Body of pancreas (tissue), 4 donors: ENCODE data around the gene ZNF677. TPM values are rescaled to one million over a fixed set of nuclear protein-coding genes. Genes with fewer than 3 reads are reported as not detected.
"Not testable (repeated sequence)": the region's sequence is repeated elsewhere in the genome, so short reads cannot be mapped to it uniquely, and the experiment has no call there.

Experiments
- ATAC-seq: fragments of 150-250 bp; one replicate; pipeline ENCODE4 v1.9.1; 2016
- DNase-seq, 4 donors: peaks; one replicate each; pipeline ENCODE4 v3.0.0-alpha.2; 2019
- H3K27ac ChIP-seq, 4 donors: fragments of 200-600 bp; sonication (generic); 1 replicate in 3 of 4; 2 replicates in 1 of 4; pipeline versions ENCODE4 v1.5.1 to v1.6.1; 2016 to 2019; ENCODE audit warnings: mild to moderate bottlenecking in 1 of 4, mixed read lengths in 1 of 4, moderate library complexity in 1 of 4
- H3K27me3 ChIP-seq, 2 donors: fragments of 200-600 bp; sonication (generic); one replicate each; pipeline ENCODE4 v1.6.0; 2016; ENCODE audit warnings: mild to moderate bottlenecking in 1 of 2
- H3K36me3 ChIP-seq, 2 donors: fragments of 200-600 bp; sonication (generic); replicated peaks in 1 of 2; 2 replicates each; pipeline ENCODE4 v1.5.1; 2016; ENCODE audit warnings: low read depth in 2 of 2; ENCODE audit not compliant: insufficient read depth in 1 of 2
- H3K4me1 ChIP-seq: fragments of 200-600 bp; sonication (generic); one replicate; pipeline ENCODE4 v1.6.0; 2016
- H3K4me3 ChIP-seq, 2 donors: fragments of 200-600 bp; sonication (generic); 1 replicate in 1 of 2; 2 replicates in 1 of 2; pipeline ENCODE4 v1.5.1; 2016 to 2019
- H3K9me3 ChIP-seq, 3 donors: fragments of 200-600 bp; sonication (generic); 1 replicate in 2 of 3; 2 replicates in 1 of 3; pipeline ENCODE4 v1.5.1; 2016
- POLR2A ChIP-seq, 3 donors: fragments of 450-650 bp; IDR thresholded peaks; one replicate each; pipeline ENCODE4 v1.6.1; 2016; ENCODE audit warnings: antibody characterized with exemption in 3 of 3, mild to moderate bottlenecking in 2 of 3
- WGBS, 2 donors: methylation state at CpG; one replicate each; pipeline ENCODE4 v1.1.5; 2017; 5-methylcytosine and 5-hydroxymethylcytosine counted together
- intact Hi-C: fragments of 100-400 bp; cut with DNase I; formaldehyde crosslinking; loops from one replicate; pipeline ENCODE4 v1.15.1; 2023
- total RNA-seq, 2 donors: library from RNA; depleted of rRNA; stranded (reverse); fragments of >200 nt; gene quantifications; one replicate each; pipeline ENCODE4 v1.1.0, GENCODE V29; 2016
- TF ChIP-seq, protein P1 (sequence below), 7 experiments: fragments of 450-650 bp in 4 of 7; fragments of 200-600 bp in 3 of 7; sonication (generic) in 3 of 7; IDR thresholded peaks; one replicate each; pipeline ENCODE4 v1.5.1; 2016 to 2019; ENCODE audit warnings: antibody characterized with exemption in 7 of 7

The ZNF677 gene
- total RNA-seq, result 1 to 10 TPM; 2.3 to 3.4 TPM

DNA sequence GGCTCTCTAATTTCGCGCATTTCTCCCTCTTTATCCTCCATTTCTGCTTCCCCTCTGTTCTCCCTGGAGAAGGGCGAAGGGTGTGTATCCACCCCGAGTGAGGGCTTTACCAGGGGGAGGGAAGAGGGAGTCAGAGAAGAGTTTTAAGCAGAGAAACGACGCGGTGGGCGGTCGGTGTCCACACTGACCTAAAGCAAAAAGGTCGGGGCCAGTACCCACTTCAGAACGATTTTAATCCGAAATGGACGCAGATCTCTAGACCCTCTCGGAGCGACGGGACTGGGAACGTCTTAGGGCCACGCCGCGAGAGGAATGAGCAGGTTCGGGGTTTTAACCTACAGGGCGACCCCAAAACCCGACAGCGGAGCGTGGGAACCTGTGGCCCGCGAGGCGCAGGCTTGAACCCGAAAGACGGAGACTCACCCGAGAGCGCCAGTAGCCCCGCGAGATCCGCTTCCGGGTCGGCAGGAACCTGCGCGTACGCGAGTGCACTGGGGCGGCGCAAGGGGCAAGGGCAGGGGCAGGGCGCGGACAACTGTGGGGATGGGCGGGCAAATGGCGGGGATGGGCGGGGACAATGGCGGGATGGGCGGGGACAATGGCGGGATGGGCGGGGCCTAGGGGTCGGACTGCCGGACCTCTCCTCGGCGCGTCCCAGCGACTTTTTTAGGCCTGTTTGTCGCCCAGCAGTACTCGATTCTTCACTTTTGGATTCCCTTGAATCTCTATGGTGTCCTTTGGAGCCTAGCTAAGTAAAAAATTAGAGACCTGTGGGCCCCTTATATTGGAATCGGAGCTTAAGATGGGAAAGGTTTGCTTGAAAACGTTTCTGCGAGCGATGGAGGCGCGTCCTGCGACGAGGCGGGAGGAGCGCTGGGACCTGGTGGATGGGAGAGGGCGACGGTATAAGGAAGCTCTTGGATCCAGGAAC lies at the start of gene ZNF677:
ZNF677 (minus strand) TSS at position 463 of the 931 bp plus-strand sequence. CDS start 3,323 bp downstream, outside the sequence.
- TF ChIP-seq, protein P1, sequence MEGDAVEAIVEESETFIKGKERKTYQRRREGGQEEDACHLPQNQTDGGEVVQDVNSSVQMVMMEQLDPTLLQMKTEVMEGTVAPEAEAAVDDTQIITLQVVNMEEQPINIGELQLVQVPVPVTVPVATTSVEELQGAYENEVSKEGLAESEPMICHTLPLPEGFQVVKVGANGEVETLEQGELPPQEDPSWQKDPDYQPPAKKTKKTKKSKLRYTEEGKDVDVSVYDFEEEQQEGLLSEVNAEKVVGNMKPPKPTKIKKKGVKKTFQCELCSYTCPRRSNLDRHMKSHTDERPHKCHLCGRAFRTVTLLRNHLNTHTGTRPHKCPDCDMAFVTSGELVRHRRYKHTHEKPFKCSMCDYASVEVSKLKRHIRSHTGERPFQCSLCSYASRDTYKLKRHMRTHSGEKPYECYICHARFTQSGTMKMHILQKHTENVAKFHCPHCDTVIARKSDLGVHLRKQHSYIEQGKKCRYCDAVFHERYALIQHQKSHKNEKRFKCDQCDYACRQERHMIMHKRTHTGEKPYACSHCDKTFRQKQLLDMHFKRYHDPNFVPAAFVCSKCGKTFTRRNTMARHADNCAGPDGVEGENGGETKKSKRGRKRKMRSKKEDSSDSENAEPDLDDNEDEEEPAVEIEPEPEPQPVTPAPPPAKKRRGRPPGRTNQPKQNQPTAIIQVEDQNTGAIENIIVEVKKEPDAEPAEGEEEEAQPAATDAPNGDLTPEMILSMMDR (IDR thresholded peaks at IDR 0.05), result no peak
- peak in 2 of 3 donors; percentile 53 to 65 for TF ChIP-seq POLR2A (IDR thresholded peaks at IDR 0.05)
- WGBS, 2 donors, result 1 to 5% methylated on average over 43 to 65 of the region's 72 CpGs
- Histone ChIP-seq H3K36me3 (peaks cover 0 to 6% of the 10 kb centered on the region in 2 donors), H3K4me1 (no peaks in the 10 kb centered on the region), H3K9me3 (peaks cover 0 to 8% (median 0%) of the 10 kb centered on the region in 3 donors), H3K4me3 (peak within 1 kb of the TSS; percentile 34 to 38), H3K27me3 (no peaks in the 10 kb centered on the region), H3K27ac (peak within 1 kb of the TSS in 3 of 4 donors; percentile 32 to 76 (median 66))
- ATAC-seq (peak; percentile 98), DNase-seq (peak; percentile 83 to 91 (median 85))
- intact Hi-C loops, result no loop called here

DNA sequence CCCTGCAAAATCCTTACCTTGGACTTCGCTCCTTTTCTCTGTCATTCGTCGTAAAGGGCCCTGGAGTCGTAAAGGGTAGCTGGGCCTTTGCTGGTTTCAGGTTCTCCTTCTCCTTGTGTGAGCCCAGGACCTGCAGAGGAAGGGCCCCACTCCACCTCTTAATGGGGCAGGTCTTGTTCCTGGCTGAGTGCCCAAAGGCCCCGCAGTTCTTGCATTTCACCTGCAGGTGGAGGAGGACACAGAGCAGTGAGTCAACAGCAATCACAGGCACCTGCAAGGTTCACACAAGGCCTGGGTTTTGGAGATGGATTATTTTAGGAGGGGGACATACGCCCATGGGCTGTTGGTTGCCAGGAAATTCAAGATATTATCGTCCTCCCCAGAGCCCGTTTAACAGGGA lies 46.7 kb upstream of the ZNF677 start:
- no CpG with 5 or more reads among the region's 8 CpGs for WGBS, 2 donors

GRCh38 chr19:53294786-53295441 lies 40.2 kb upstream of the ZNF677 start:
- 58 to 60% methylated on average over 7 of the region's 7 CpGs for WGBS, 2 donors
- peaks cover 0 to 14% (median 0%) of the 10 kb centered on the region in 3 donors for H3K9me3 ChIP-seq
- no peaks in the 10 kb centered on the region for H3K36me3 ChIP-seq
- H3K4me3 ChIP-seq, result no peak overlapping the region
- TF ChIP-seq, protein P1 (IDR thresholded peaks at IDR 0.05), result no peak
- TF ChIP-seq POLR2A (IDR thresholded peaks at IDR 0.05), result no peak
- no peaks in the 10 kb centered on the region for H3K4me1 ChIP-seq
- intact Hi-C loops, result no loop called here
- DNase-seq (no peak), ATAC-seq (no peak)
- no peak overlapping the region for H3K27ac ChIP-seq
- no peaks in the 10 kb centered on the region for H3K27me3 ChIP-seq

More for the DNA sequence above, 46.7 kb upstream of the ZNF677 start:
- H3K36me3 ChIP-seq, H3K9me3 ChIP-seq, H3K4me1 ChIP-seq, H3K27me3 ChIP-seq, H3K4me3 ChIP-seq, H3K27ac ChIP-seq, DNase-seq, intact Hi-C loops, ATAC-seq: not testable (repeated sequence)

- DNase-seq, result no peak
- ATAC-seq, result no peak
- H3K4me3 ChIP-seq, result no peak overlapping the region
- H3K9me3 ChIP-seq, result peaks cover 0 to 9% (median 0%) of the 10 kb centered on the region in 3 donors
- no peak overlapping the region for H3K27ac ChIP-seq
- WGBS, 2 donors, result 80 to 86% methylated on average over 44 to 47 of the region's 47 CpGs
- no peaks in the 10 kb centered on the region for H3K4me1 ChIP-seq
- no peaks in the 10 kb centered on the region for H3K36me3 ChIP-seq
- H3K27me3 ChIP-seq, result no peaks in the 10 kb centered on the region
- intact Hi-C loops, result no loop called here
- TF ChIP-seq, protein P1 (IDR thresholded peaks at IDR 0.05), result no peak
- no peak for TF ChIP-seq POLR2A (IDR thresholded peaks at IDR 0.05)
Observed at GRCh38 chr19:53290758-53291549, 36.3 kb upstream of the ZNF677 start.
